Mononuclear cell (primary cell): ENCODE data around the gene TEAD1. TPM values are rescaled to one million over a fixed set of nuclear protein-coding genes. Genes with fewer than 3 reads are reported as not detected.
"Not testable (repeated sequence)": the region's sequence is repeated elsewhere in the genome, so short reads cannot be mapped to it uniquely, and the experiment has no call there.

Experiments
- H3K27me3 ChIP-seq: 2 replicates; pipeline ENCODE4 v1.6.0; 2011; ENCODE audit warnings: low read length, control low read depth; ENCODE audit not compliant: insufficient read depth
- H3K4me1 ChIP-seq: 2 replicates; pipeline ENCODE4 v1.5.1; 2011; ENCODE audit warnings: mild to moderate bottlenecking, low read length, control low read depth; ENCODE audit not compliant: insufficient read depth
- H3K4me3 ChIP-seq: 2 replicates; pipeline ENCODE4 v1.5.1; 2011; ENCODE audit warnings: mild to moderate bottlenecking, low read length, moderate library complexity
- H3K9me3 ChIP-seq: 2 replicates; pipeline ENCODE4 v1.5.1; 2011; ENCODE audit warnings: low read depth, mild to moderate bottlenecking, control low read depth, low read length
- total RNA-seq: library from RNA; depleted of rRNA; stranded (reverse); fragments of >200 nt; gene quantifications from one replicate; pipeline ENCODE4 v1.2.3, GENCODE V29; 2012

The TEAD1 gene
- total RNA-seq, 1 donor: not detected

DNA sequence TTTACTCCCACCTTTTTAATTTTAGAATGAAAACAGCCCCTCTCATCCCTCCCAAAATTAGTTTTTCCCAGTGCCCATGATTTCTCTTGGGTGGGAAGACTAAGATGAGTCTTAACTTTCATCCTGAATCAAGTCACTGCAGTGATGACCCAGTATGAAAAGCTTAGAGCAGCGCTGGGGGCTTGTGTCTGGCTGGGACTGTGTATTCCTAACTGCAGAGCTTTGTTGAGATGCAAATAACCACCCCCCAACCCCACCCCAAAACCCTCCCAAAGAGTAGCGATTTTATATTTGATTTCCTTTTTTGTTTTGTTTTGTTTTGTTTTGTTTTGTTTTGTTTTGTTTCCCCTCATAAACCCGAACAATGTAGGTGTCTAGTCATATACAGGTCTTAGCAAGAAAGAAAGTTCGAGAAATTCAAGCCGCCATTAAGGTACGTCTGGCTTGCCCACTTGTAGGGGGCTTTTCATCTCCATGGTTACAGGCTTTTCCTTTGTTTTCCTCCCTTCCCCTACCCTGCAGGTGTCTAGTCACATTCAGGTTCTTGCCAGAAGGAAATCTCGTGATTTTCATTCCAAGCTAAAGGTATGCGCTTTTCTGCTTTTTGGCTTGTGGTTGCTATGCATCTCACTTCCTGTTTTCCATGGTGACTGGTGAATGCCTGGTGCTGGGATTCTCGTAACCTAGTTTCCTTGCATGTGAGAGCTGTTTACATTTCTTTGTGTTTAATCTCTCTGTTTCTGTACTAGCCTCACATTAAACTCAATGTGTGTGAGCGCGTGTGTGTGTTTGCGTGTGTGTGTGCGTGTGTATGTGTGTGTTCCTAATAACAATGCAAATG is 190.3 kb downstream of the TEAD1 start:
- Histone ChIP-seq H3K9me3 (no peaks in the 10 kb centered on the region), H3K4me3 (no peak overlapping the region), H3K4me1 (no peaks in the 10 kb centered on the region), H3K27me3 (peaks cover 46% of the 10 kb centered on the region)

DNA sequence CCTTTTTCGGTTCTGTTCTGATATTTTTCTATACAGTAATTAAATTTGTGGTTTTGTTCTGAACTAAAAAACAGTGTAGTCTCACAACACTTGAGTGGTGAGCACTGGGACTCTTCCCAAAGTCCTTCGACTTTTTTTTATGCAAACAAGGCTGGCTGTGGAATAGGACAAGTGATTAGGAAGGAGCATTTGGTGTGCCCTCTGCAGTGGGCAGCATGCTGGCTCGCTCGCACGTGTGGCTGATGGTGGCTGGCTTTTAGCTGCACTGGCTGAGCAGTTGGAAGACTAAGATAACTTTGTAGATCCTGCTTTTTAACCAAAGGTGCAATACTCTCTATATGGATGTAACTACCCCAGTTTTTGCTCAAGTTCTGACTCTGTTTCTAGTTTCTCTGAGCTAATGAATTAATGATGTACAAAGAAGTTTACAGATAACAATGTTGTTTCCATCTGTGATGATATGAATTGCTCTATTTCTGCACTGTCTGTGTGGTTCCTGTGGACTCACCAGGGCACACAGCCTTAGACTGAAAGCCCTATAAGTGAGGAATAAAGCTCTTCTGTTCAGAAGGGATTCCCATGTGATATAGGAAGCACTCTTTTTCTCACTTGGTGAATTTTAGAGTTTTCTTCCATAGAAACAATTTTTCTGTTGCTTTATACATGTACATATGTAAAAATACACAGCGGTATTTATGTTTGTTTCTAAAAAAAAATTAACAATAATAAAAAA is 191.8 kb downstream of the TEAD1 start:
- H3K4me1 ChIP-seq: no peaks in the 10 kb centered on the region
- H3K9me3 ChIP-seq: no peaks in the 10 kb centered on the region
- no peak overlapping the region for H3K4me3 ChIP-seq
- peaks cover 46% of the 10 kb centered on the region for H3K27me3 ChIP-seq

DNA sequence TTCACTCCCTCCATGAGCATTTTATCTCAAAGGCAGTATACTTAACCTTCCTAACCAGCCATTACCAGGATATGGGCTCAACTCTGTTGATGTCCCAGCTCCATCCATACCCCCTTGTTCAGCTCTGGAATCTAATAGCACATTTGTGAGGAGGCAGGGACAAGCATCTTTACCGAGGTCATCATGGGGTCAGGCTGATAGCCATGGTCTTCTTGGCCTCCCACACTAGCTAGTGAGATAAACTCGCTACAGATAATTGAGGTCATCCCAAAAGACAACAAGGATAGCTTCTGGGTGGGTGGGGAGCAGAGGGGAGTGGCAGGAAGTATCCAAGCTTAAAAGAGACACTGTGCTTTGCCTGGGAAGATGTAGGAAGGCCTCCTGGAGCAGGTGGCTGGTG is 193.3 kb downstream of the TEAD1 start:
- no peak overlapping the region for H3K4me3 ChIP-seq
- H3K27me3 ChIP-seq: peaks cover 41% of the 10 kb centered on the region
- H3K4me1 ChIP-seq: no peaks in the 10 kb centered on the region
- H3K9me3 ChIP-seq: no peaks in the 10 kb centered on the region

DNA sequence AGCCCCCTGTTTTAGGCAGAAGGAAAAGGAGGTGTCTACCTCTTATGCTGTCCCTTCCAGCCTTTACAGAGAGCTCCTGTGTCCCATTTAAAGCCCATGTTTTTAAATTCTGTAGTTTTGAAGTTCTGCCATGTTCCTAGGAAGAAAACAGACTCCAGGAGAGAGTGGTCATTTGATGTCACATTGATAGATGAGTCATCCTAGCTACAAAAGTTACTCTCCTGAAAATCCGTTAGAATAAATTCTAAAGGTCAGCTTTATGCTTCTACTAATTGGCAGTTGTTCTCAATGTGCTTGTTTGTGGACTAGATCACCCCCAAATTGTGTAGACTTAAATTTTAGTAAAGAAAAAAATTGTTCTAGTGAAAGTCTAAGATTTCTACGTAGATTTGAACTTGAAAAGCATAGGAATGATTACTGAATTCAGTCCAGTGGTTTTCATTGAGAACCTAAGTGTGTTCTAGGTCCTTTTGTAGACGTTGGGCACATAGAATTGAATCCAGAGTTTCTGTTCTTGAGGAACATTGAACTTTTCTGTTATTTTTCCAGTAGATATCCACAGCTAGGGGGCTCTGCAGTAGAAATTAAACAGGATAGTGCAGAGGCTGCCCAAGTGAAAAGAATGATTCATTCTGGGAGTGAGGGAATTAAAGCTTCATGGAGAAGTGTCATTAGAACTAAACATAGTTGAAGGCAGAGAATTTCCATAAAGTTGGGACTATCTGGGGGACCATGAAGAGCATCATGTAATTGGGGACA is 194.3 kb downstream of the TEAD1 start:
- Histone ChIP-seq H3K9me3 (no peaks in the 10 kb centered on the region), H3K4me3 (no peak overlapping the region), H3K4me1 (no peaks in the 10 kb centered on the region), H3K27me3 (peaks cover 31% of the 10 kb centered on the region)

DNA sequence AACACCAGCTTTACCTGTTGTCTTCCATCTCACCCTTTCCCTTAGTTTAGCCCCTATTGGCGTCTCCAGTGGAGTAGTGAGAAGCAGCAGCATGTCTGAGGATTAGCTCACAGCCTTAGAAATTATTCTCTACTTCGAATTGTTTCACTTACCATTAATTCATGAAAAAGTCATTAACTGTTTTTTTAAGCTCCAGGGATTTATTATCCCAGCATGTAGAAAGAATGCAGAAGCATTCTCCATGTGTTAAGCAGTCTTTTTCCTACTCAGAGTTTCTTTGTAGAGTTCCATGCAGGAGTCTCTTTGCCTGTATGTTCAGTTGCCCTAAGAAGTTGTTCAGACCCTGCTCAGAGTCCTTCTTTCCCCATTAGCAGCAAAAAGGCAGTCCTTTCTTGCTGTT is 197.0 kb downstream of the TEAD1 start:
- Histone ChIP-seq H3K27me3 (peaks cover 5% of the 10 kb centered on the region), H3K9me3 (no peaks in the 10 kb centered on the region), H3K4me1 (no peaks in the 10 kb centered on the region), H3K4me3 (no peak overlapping the region)

DNA sequence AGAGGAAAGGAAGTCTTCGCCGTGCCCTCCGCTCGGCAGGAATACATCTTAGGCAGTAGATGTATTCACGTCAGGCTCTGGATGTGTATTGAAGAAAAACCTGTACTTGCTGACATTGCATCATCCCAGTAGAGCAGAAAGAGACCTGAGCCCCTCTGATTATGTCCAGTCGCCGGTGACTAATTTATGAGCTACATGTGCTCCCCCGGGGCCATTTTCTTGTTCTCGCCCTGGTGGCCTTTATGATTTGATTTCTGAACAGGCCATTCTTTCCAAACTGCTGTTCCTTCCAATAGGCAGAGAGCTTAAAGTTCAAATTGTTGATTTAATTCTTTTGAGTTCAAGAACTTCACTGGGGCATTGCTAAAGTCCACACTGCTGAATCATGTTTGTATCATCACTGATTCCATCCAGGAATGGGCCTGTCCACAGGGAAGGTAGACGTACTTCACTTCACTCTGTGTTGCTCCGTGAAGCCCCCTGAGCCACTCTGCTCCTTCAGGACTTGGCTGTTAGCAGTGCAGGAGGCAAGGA is 197.6 kb downstream of the TEAD1 start:
- no peaks in the 10 kb centered on the region for H3K9me3 ChIP-seq
- H3K4me1 ChIP-seq: no peaks in the 10 kb centered on the region
- no peak overlapping the region for H3K4me3 ChIP-seq
- no peaks in the 10 kb centered on the region for H3K27me3 ChIP-seq

DNA sequence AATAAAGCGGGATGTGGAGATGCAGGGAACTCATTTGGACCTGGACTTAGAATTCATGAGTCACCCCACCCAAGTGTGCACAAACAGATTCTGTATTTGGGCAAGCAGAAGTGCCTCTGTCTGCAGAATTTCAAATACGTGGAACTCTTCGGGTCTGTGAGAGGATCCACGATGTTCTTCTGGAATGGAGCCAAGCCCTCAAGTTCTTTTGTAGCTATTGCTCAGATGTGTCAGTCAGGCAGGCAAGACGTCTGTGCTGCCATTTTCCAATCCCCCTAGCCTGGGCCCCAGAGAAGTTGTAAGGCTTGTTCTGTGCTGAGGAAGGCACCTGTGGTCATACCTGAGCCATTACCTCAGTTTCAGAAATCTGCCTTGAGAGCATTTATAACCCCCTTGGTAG is 202.1 kb downstream of the TEAD1 start:
- H3K27me3 ChIP-seq: no peaks in the 10 kb centered on the region
- no peaks in the 10 kb centered on the region for H3K4me1 ChIP-seq
- H3K9me3 ChIP-seq: no peaks in the 10 kb centered on the region
- no peak overlapping the region for H3K4me3 ChIP-seq

DNA sequence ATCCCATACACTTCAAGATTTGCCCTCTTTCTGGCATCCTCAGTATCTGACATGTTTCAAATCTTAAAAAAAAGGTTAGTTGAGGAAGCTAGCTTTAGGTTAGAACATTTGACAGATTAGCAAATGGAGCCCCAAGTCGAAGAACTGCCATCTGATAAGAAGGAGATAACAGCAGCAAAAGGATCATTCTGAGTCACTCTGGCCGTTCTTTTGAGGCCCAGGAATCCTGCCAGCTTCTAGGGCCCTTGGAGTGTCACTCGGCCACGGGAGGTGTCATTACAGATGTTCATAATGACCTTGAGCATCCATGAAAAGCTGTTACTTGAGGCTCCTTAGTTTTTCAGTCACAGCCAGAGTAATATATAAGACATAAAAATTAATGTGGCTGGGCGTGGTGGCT is 202.8 kb downstream of the TEAD1 start:
- Histone ChIP-seq H3K27me3 (no peaks in the 10 kb centered on the region), H3K4me3 (no peak overlapping the region), H3K9me3 (no peaks in the 10 kb centered on the region), H3K4me1 (no peaks in the 10 kb centered on the region)

DNA sequence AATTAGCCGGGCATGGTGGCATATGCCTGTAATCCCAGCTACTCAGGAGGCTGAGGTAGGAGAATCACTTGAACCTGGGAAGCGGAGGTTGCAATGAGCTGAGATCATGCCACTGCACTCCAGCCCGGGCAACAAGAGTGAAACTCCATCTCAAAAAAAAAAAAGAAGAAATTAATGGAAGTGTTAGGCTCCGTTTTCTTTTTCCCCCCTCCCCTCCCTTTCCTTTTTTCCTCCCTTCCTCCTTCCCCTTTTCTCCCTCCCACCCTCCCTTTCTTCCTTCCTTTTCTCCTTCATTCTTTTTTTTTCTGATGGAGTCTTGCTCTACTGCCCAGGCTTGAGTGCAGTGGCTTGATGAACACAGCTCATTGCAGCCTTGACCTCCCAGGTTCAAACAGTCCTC is 203.3 kb downstream of the TEAD1 start:
- H3K9me3 ChIP-seq, H3K27me3 ChIP-seq, H3K4me3 ChIP-seq, H3K4me1 ChIP-seq: not testable (repeated sequence)

DNA sequence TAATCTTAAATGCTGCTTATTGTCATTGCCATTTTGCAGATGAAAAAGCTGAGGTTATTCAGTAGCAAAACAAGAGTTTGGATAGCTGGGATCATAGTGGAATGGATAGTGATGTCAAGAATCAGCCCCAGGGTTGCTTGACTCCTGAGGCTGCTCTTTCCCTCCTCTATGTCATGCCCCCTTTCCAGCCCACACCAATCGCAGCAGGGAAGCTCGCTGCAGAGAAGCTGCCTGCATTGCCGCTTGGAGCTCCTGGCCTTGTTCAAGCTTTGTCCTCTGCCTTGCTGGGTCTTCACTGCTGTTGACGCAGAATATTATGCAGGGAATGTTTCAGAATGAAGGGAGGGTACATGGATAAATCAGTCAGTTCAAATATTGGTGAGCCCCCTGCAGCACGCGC is 206.1 kb downstream of the TEAD1 start:
- Histone ChIP-seq H3K27me3 (no peaks in the 10 kb centered on the region), H3K4me1 (no peaks in the 10 kb centered on the region), H3K4me3 (no peak overlapping the region), H3K9me3 (no peaks in the 10 kb centered on the region)

DNA sequence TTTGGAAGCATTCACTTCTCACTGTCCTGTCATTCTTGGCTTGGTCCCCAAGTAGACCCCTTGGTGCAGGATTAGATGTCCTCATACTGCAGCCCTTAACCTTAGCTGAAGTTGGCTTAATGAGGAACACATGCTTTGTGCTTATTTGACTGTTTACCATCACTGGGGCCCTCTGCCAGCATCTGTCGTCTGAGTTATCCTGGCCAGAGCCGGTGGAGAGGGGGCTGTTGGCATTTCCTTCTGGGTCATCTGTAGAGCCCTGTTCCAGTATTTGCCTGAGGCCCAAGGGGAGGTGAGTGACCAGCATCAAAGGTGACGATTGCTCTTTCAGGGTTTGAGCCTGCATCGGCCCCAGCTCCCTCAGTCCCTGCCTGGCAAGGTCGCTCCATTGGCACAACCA is 208.4 kb downstream of the TEAD1 start:
- Histone ChIP-seq H3K9me3 (no peaks in the 10 kb centered on the region), H3K4me3 (no peak overlapping the region), H3K27me3 (no peaks in the 10 kb centered on the region), H3K4me1 (no peaks in the 10 kb centered on the region)

DNA sequence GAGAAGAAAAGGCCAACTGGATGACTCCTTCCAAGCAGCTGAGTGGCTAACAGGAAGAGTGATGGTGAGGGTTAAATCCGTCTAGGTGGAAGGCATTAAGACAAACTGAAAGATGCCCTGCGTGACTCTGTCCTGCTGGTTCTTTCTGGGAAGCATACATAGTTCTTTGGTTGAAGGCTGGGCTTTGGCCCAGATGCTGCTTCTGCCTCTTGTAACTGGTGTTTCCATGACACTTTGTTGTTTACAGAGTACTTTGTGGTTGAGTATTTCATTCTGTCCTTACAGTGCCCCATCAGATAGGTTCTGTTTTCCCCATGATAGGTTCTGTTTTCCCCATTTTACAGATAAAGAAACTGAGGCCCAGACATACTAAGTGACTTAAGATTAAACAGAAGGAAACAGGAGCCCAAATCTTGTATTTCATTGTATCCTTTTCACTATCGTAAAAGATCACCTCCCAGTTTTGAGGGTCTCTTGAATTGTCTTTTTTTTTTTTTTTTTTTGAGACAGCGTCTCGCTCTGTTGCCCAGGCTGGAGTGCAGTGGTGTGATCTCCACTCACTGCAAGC is 210.6 kb downstream of the TEAD1 start:
- peaks cover 13% of the 10 kb centered on the region for H3K4me1 ChIP-seq
- no peaks in the 10 kb centered on the region for H3K27me3 ChIP-seq
- H3K4me3 ChIP-seq: no peak overlapping the region
- no peaks in the 10 kb centered on the region for H3K9me3 ChIP-seq

DNA sequence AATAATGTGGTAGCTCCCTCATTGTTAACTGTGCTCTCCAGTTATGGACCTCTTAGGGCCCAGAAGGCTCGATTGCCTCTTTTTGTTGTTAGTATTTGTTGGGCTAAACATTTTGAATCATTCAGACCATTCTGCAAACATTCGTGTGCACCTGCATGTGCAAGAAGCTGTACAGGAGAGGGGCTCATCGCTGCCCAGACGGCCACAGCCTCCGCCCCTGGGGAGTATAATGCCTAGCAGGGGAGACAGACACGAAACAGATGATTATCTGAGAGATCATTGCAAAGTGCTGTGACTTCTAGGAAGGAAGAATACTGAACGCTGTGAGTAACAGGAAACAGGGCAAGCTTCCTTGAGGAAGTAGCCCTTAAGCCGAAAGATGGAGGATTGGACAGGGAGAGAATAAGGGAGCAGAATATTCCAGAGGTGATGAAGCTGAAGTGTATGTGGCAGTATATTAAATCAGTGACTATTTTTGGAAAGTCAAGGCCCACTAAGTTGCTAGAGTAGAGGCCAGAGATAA is 211.6 kb downstream of the TEAD1 start:
- Histone ChIP-seq H3K9me3 (no peaks in the 10 kb centered on the region), H3K4me1 (peaks cover 17% of the 10 kb centered on the region), H3K27me3 (no peaks in the 10 kb centered on the region), H3K4me3 (no peak overlapping the region)

DNA sequence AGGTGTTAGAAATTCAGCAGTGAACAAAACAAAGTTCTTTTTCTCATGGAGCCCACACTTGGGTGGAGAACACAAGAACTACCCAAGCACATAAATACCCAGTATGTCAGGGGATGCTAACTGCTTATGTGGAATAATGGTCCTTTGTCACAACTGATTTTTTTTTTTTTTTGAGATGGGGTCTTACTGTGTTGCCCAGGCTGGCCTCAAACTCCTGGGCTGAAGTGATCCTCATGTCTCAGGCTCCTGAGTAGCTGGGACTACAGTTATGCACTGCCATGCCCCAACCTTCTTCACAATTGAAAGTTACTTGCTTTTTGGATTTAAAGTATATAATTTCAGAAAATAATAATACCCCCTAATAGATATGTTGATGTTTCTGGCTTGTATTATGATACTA is 212.3 kb downstream of the TEAD1 start:
- Histone ChIP-seq H3K9me3 (no peaks in the 10 kb centered on the region), H3K27me3 (no peaks in the 10 kb centered on the region), H3K4me1 (peaks cover 17% of the 10 kb centered on the region), H3K4me3 (no peak overlapping the region)
